GM19438 (cell line): ENCODE measurements around the gene ZNF407.

Experiments used
- ATAC-seq: cut with Tn5 transposase; IDR thresholded peaks from one replicate; pipeline ENCODE4 v1.9.1; 2021; ENCODE audit warnings: low read depth; ENCODE audit not compliant: unreplicated experiment

The ZNF407 gene

DNA sequence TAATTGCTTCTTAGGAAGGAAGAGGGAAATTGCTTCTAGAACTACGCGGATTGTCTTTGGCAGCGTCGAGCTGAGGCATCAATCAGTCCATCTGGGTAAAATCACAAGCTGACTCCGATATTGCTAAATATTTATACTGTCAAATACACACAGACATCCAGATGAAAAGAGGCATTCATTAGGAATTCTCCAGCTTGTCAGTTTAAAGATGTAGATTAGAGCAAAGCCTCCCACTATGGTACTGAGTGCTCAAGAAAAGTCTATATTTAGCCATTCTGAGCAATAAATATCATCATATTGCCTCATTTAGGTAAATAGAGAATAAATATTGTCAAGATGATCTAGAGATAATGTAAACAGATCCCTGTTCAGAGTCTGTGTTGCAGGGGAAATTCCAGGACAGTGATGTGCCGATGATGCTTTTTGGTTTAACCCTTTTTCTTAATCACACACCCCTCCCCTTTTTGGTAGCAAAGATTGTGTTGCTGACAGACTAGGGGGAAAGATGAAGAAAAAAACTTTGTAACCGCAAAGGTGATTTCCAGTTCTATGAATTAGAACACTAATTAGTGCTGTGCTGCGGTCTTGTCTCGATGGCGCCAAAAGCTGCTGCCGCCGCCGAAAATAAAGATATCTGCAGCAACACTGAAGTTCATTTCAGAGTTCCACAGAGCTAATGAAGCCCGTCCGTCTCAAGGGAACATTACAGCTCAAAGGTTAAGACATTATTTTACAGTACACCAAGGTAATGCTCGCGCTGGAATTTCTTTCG lies 439.4 kb downstream of the ZNF407 start:
- no peak for ATAC-seq

DNA sequence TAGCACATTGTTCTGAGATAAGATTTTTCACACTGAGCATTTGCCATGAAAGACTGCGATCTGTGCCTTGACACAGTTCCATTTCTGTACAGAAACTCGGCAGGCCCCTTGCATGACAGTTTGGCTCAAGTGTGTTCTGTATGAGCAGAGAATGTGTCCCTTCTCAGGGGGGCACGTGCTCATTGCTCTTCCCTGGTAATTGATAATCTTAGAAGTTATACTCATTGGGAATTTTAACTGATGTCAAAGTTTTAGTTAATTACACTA lies 440.0 kb downstream of the ZNF407 start:
- ATAC-seq, result no peak

DNA sequence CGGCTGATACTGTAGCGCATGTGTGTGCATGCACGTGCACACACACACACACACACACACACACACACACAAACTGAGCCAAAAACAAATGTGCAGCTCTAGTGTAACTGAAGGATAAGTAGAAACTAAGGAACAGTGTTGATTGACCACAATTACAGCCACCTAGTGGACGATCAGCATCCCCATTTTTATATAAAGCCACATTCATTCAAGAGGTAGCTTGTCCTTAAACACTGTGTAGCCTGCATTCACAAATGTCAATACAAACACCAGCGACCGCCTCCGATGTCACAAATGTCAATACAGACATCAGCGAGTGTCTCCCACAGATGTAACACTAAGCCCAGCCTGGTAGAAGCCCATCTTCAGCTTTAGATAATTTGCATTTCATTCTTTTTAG lies 443.9 kb downstream of the ZNF407 start:
- ATAC-seq, result no peak

DNA sequence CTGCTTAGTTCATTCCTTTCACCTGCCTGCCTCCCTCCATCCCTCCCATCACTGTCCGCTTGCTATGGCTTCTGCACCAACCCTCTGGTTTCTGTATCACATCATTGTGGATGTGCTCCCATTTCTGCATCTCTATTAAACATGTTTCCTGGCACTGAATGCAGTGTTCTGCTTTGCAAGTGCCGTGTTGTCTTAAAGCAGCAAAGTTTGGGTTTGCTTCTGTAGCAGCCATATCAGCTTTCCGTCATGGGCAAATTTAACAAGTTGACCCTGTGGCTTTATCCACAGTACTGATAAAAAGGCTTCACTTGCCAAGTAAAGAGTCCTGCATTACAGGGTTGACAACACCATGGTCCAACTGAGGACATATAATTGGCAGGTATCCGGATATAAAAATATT lies 445.8 kb downstream of the ZNF407 start:
- no peak for ATAC-seq

DNA sequence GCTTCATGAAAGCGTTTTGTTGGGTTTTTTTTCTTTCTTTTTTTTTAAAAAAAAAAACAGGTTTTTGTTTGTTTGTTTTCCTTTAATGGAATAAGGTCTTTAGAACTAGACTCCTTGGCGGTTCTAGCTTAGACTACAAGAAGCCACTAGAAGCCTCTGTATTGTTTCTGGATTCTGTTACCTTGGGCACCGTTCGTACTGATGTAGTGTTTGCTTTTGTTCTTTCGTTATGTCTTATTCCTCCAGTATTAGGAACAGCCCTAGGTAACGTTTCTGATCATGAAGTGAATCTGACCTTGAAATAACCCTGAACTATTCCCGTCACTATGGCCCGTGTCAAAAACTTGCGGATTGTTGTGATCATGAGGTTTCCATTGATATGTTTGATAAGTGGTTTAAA lies 446.6 kb downstream of the ZNF407 start:
- ATAC-seq, result no peak

DNA sequence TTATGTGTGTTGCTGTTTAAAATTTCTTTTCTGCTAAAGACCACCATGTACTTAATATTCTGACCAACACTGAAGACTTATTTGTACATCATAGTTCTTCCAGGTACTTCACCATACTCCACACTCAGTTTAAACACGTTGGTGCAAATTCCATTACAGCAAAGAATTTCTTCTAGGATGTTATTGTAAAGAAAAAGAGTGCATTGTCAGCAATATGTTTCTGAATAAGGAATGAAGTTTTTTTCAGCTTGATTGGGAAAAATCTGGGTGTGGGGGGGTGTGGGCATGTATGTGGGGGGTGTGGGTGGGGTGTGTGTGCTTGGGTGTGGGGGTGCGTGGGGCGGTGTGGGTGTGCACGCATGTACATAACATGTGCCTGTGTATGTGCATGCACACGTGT lies 447.1 kb downstream of the ZNF407 start:
- ATAC-seq, result no peak

DNA sequence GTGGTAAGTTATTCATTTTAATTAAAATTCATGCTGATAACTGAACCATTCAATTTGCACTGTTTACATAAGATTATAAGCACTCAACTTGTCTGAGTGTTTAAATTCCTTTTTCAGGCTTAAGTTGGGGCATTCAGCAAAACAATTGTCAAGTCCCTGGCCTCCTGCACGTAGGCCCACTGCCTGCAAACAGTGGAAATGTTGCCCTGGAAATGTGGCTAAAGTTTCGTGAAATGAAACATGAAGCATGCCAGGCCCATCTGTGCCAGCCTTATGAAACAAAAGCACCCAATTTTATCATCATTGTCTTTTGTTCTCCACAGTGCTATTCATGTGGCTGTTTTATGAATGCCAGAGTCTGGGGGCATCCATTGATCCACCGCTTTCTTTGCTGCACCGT lies 447.6 kb downstream of the ZNF407 start:
- no peak for ATAC-seq

DNA sequence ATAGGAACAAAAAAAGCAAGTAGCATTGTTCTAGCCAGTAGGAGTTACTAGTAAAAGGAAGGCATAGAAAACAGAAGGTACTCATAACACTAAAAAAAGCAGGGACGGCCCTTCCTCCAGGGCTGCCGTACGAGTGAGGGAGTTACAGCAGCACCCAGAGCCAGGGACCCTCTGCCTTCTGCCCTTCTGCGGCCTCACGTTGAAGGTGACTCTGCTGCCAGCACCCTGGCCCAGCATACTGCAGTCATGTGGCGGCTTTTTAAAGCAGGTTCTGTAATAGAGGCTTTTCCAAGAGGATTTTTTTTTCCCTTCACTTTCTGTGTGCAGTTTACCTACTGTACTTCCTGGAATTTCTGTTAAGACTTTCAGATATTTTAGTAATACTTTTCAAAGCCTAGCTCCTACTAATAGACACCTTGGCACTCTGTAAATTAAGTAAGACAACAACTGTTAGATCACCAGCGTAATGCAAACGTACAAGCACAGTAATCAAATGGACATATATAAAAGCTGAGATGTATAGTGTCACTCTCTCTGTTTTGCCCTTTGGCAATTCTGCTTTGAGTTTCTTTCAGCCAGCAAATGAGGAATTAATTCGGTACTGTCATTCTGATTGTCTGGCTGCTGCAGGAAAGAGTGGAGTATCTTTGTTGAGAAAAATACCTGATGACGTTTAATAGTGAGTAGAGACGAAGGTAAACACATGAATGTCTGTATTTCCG lies 449.7 kb downstream of the ZNF407 start:
- no peak for ATAC-seq

DNA sequence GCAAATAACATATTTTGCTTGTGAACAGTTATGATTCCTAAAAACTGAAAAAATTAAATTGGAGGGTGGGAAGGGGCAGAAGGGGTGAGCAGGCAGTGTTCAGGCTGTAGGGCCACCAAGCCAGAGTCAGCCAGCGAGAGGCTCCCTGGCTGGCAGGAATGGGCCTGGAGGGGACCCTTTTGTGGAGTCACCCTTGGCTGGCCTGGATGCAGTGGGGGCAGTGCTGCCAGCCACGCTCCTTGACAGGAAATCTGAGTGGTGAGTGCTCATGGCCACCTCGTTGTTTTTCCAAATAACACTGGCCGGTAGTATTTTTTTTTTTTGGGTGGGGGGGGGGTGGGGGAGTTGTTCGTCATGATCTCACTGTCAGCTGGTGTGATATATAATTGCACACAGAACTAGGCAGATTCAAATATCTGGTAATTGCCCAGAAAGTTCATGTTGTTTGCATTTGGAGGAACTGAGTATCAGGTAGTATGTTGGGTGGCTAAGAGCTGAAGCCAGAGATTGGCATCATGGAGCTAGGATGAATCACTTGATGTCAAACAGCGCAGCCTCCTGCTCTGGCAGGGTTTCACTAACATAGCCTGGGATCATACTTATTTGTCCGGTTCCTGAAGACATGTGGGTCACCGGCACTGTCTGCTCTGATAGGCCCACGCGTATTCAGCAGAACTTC lies 451.2 kb downstream of the ZNF407 start:
- no peak for ATAC-seq

DNA sequence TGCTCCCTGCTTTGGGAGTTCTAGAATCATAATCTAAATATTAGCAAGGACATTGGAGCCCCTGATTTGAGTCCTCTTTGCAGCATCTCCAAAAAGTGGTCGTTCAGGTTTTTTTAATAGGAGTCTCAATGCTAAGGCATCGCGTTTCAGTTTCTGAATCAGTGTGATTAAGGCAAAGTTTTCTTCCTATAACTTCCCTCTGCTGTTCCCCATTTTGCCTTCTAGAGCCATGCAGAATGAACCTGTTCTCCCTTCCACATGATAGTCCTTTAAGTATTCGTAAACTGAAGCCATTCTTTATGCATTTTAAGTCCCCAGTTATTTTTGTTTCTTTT lies 451.8 kb downstream of the ZNF407 start:
- ATAC-seq, result no peak

DNA sequence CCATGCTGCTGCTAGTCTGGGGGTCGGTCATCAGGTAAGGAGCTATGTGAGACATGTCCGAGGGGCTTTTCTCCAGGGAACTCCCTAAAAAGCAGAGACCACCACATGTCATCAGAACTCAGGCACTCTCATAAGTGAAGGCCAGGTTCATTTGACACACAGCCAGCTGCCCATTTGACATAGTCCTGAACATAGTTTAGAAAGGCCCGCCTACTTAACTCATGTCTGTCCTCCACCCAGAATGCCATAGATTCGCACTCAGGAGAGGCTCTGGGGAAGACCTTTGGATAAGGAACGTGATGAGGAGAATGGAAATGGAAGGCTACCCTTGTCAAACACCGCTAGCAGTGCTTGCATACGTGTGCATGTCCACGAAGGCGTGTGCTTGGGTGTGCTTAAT lies 454.1 kb downstream of the ZNF407 start:
- ATAC-seq, result no peak

DNA sequence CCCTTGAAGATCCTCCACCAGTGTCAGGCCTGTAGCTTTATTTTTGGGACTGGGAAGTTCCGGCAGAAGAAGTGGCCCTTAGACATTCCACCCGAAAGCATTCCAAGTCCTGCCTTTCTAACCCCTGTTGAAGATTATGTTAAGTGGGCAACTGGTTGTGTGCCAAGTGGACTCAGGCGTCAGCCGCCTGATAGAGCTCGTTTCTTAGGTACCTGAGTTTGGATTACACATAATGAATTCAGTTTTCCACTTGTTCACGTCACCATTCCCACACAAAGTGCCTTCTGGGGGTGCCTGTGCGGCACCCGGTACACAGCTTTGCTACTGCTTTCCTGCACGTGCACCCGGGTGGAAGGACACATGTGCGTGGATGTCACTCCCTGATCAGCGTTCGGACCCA lies 454.8 kb downstream of the ZNF407 start:
- ATAC-seq, result no peak

DNA sequence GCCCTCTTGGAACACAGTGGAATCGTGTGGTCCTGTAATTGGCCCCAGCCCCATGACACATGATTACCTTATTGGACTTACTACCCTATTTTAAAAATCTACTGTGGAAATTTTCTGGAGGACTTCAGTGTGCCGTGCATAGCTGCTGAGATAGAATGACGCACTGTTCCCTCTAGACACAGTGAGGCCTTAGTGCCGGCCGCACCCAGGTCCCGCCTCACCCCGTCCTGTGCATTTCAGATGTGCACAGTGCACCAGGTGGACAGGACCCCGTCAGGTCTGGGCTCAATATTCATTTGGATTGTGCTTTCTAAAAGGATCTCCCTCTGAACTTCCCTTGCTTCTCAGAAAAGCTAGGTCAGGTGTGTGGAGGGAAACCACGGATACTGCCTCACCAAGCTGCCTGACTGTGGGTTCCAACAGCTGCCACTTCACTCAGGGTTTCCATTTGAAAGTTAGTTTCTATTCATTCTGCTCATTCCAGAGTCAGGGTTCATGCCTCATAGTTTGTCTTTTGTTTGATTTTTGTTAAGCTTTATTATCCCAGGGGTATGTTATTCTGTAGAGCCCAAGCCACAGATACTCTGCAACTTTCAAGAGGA lies 455.5 kb downstream of the ZNF407 start:
- no peak for ATAC-seq

DNA sequence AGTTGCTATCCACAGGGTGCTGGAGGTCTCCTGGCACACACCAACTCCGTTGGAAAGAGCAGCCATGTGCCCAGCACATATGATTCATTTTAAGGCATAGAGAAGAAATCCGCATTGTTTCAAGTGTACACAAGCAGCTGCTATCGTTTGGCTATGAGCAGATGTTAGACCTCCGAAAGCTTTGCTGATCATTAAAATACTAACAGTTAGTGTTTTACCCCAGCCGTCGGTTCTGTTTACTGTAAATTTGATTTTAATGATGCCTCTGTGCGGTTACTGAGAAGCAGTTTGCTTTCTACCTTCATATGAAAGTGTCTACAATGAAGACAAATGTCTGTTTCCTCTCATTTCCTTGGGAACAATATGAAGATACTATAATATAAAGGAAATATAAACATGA lies 456.4 kb downstream of the ZNF407 start:
- no peak for ATAC-seq

DNA sequence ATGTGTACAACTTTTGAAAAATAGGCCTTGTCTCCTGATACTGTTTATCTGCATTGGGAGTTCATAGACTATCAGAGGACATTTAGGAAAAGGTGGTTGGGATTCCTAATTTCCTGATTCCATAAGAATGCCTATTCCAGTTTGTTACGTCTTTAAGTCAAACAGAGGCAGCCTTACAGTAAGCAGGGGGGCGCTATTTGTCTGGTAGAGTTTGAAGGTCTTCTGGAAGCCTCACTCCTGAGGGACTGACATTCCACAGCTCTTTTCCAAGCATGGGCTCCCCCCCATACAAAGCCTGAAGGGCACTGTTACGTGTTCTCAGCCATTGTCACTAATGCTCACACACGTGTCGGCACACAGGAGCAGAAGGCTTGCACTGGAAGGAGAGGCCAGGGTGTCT lies 456.9 kb downstream of the ZNF407 start:
- no peak for ATAC-seq

DNA sequence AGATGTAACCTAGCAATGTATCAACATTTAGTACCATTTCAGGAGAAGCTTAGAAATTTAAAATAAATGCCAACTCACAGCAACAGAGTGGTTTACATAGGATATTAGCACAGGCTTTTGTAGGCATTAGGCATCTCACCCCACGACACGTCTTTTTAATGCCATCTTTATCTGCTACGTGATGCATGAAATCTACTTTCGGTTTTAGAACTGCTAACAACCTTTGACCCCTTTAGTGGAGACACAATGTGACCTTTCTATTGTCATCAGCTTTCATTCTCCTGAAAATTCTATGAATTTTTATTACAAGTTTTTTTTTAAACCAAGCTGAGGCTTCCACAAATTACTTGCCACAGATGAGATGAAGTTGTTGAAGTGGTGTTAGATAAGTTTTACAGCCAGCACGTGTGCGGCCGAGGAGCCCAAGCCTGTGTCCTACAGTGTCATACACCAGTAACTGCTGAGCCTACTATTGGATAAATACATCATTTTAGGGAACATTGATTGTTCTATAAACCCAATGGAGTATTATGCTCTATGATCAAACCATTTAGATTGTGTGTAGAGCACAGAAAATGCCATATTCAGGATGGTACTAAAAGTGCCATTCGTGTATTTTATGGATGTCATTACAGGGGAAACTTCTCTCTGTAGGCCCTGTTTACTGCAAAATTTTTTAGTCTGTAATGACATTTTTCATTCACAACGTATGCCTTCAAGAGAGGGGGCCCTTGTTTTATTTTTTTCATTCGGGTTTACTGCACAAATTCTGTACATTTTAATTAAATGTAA lies 459.7 kb downstream of the ZNF407 start:
- ATAC-seq, result no peak

DNA sequence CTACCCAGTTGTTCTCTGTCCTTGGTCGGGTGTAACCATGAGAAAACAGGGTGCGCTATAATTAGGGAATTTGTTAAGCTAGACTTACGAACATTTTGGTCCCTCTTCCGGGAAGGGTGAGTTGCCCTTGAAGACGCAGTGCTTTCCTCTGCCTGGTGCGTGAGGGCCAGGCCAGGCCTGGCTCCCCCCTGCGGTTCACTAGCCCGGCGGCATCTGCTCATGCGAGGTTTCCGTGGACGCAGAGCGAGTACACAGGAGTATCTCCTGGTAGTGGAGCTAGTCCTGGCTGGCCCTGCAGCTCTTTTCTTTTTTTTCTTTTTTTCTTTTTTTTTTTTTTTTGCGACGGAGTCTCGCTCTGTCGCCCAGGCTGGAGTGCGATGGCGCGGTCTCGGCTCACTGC lies 462.5 kb downstream of the ZNF407 start:
- ATAC-seq, result no peak

DNA sequence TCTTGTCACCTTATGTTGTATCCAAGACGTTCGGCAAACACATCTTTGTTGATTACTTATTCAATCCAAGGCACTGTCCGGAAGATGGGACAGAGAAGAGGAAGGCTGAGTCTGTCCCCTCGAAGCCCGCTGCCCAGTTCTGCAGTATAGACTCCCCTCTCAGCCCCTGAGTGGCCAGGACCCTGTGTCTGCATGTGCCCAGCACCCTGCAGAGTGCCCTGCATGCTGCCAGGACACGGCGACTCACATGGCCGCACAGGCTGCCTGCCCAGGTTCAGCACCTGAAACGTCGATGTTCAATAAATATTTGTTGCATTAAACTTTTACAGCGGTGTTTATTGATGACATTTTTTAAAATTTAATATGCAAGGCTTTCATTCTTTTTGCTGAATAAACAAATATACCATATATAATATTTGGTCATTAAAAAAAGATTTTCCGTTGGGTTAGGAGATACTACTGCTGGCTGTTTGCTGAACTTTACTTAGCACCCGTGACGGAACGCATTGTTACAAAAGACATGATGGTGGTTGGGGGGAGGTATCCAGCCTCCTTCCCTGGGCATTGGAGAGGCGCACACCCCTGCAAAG lies 464.7 kb downstream of the ZNF407 start:
- no peak for ATAC-seq

DNA sequence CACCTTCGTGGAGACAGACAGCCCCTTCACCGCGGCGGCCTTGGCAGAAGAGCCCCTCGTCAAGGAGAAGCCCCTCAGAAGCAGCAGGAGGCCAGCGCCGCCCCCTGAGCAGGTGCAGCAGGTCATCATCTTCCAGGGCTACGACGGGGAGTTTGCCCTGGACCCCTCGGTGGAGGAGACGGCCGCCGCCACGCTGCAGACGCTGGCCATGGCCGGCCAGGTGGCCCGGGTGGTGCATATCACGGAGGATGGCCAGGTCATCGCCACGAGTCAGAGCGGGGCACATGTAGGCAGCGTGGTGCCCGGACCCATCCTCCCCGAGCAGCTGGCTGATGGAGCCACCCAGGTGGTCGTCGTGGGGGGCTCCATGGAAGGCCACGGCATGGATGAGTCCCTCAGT lies 465.5 kb downstream of the ZNF407 start:
- no peak for ATAC-seq

DNA sequence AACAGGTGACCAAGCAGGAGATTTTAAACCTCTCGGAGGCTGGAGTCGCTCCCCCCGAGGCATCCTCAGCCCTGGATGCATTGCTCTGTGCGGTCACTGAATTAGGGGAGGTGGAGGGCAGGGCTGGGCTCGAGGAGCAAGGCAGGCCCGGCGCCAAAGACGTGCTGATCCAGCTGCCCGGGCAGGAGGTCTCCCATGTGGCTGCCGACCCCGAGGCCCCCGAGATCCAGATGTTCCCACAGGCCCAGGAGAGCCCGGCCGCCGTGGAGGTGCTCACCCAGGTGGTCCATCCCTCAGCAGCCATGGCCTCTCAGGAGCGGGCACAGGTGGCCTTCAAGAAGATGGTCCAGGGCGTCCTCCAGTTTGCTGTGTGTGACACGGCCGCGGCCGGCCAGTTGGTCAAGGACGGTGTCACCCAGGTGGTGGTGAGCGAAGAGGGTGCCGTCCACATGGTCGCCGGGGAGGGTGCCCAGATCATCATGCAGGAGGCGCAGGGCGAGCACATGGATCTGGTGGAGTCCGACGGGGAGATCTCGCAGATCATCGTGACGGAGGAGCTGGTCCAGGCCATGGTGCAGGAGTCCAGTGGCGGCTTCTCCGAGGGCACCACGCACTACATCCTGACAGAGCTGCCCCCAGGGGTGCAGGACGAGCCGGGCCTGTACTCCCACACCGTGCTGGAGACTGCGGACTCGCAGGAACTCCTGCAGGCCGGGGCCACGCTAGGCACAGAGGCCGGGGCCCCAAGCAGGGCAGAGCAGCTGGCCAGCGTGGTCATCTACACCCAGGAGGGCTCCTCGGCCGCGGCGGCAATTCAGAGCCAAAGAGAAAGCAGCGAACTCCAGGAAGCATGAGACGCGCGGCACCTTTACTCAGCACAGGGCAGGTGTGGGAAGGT lies 466.2 kb downstream of the ZNF407 start:
- no peak for ATAC-seq
